HEK293 (cell line): ENCODE results near the gene NNT.
A peak's percentile ranks its signal among the peaks of the same experiment; 100 is the strongest.

Source experiments
- CTCF ChIA-PET: fragments of 350-600 bp; formaldehyde crosslinking; extraction: SDS; loops from one replicate; lab custom pipeline; 2021; ENCODE audit warnings: antibody characterized with exemption; lab: Yijun Ruan, JAX
- POLR2A ChIA-PET: fragments of 300-600 bp; formaldehyde crosslinking; extraction: SDS; loops from one replicate; lab custom pipeline; 2020; ENCODE audit warnings: antibody characterized with exemption, inconsistent platforms; lab: Yijun Ruan, JAX
- H3K27ac ChIP-seq: fragments of 200-500 bp; sonication (Bioruptor generic); 2 replicates; pipeline ENCODE4 v1.5.1; 2014; ENCODE audit warnings: low read depth, low read length, control low read depth, inconsistent platforms; ENCODE audit errors: extremely low read depth
- H3K36me3 ChIP-seq, 2 experiments: fragments of 200-500 bp in 1 of 2; sonication (Bioruptor generic) in 1 of 2; 1 replicate in 1 of 2; 2 replicates in 1 of 2; pipeline ENCODE4 v1.5.1; 2014 to 2017; ENCODE audit warnings: inconsistent platforms in 2 of 2, low read length in 2 of 2; ENCODE audit not compliant: control insufficient read depth in 2 of 2, insufficient read depth in 1 of 2
- H3K4me1 ChIP-seq: fragments of 200-500 bp; sonication (Bioruptor generic); 2 replicates; pipeline ENCODE4 v1.5.1; 2014; ENCODE audit warnings: mild to moderate bottlenecking, low read length, inconsistent platforms; ENCODE audit not compliant: control insufficient read depth, insufficient read depth
- H3K4me3 ChIP-seq: 2 replicates; pipeline ENCODE4 v1.5.1; 2011; ENCODE audit warnings: low read depth, mild to moderate bottlenecking, control low read depth, low read length, moderate library complexity
- H3K9me3 ChIP-seq: fragments of 200-500 bp; sonication (Bioruptor generic); 2 replicates; pipeline ENCODE4 v1.5.1; 2014; ENCODE audit warnings: low read depth, low read length, inconsistent platforms; ENCODE audit not compliant: control insufficient read depth, insufficient read depth
- ZNF146 ChIP-seq: fragments of 450-650 bp; formaldehyde crosslinking; IDR thresholded peaks from 2 replicates; pipeline ENCODE4 v1.5.1; 2016; ENCODE audit warnings: missing biosample characterization, missing genetic modification characterization
- ZNF184 ChIP-seq: fragments of 450-650 bp; IDR thresholded peaks from 2 replicates; pipeline ENCODE4 v1.5.1; 2018; ENCODE audit warnings: missing biosample characterization, mild to moderate bottlenecking, missing genetic modification characterization
- ZNF214 ChIP-seq: fragments of 450-650 bp; formaldehyde crosslinking; IDR thresholded peaks from 2 replicates; pipeline ENCODE4 v1.5.1; 2017; ENCODE audit warnings: missing biosample characterization, mild to moderate bottlenecking, missing genetic modification characterization, borderline replicate concordance
- ZNF335 ChIP-seq: fragments of 450-650 bp; formaldehyde crosslinking; conservative IDR thresholded peaks from 2 replicates; pipeline ENCODE4 v1.5.1; 2016; ENCODE audit warnings: missing biosample characterization, missing genetic modification characterization
- ZNF48 ChIP-seq: fragments of 450-650 bp; formaldehyde crosslinking; IDR thresholded peaks from 2 replicates; pipeline ENCODE4 v1.5.1; 2016; ENCODE audit warnings: missing biosample characterization, missing genetic modification characterization
- ZNF530 ChIP-seq: fragments of 450-650 bp; formaldehyde crosslinking; IDR thresholded peaks from 2 replicates; pipeline ENCODE4 v1.5.1; 2016; ENCODE audit warnings: low read depth, missing biosample characterization, missing genetic modification characterization
- ZNF549 ChIP-seq: fragments of 450-650 bp; IDR thresholded peaks from 2 replicates; pipeline ENCODE4 v1.5.1; 2018; ENCODE audit warnings: missing biosample characterization, missing genetic modification characterization, mild to moderate bottlenecking, inconsistent platforms, moderate library complexity
- ZNF768 ChIP-seq: fragments of 450-650 bp; formaldehyde crosslinking; IDR thresholded peaks from 2 replicates; pipeline ENCODE4 v1.5.1; 2018; ENCODE audit warnings: missing biosample characterization, mild to moderate bottlenecking, missing genetic modification characterization
- ZNF777 ChIP-seq: fragments of 450-650 bp; formaldehyde crosslinking; IDR thresholded peaks from 2 replicates; pipeline ENCODE4 v1.5.1; 2017; ENCODE audit warnings: missing biosample characterization, missing genetic modification characterization, borderline replicate concordance
- TF ChIP-seq, protein P1 (sequence below): fragments of 450-650 bp; formaldehyde crosslinking; IDR thresholded peaks from 2 replicates; pipeline ENCODE4 v1.5.1; 2016; ENCODE audit warnings: missing biosample characterization, missing genetic modification characterization, low read depth
- TF ChIP-seq, protein P2 (sequence below): fragments of 450-650 bp; formaldehyde crosslinking; IDR thresholded peaks from 2 replicates; pipeline ENCODE4 v1.5.1; 2016; ENCODE audit warnings: missing biosample characterization, missing genetic modification characterization
- TF ChIP-seq, protein P3 (sequence below): fragments of 450-650 bp; formaldehyde crosslinking; IDR thresholded peaks from 2 replicates; pipeline ENCODE4 v1.5.1; 2017; ENCODE audit warnings: missing biosample characterization, missing genetic modification characterization

The NNT gene

DNA sequence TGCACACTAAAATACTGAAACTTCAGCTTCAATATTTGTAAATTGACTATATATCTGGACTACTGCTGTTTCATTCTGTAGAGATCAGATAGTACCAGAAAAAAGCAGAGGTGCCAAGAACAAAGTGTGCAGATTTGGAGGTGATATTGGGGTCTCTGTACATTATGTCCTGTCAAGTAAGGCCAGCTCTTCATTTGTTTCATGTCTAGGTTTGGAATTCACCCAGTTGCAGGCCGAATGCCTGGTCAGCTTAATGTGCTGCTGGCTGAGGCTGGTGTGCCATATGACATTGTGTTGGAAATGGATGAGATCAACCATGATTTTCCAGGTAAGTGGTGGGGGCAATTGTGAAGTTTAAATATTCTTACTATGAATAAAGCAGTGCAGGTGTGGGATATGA is 96.9 kb downstream of the NNT start (continued):
- TF ChIP-seq, protein P1, sequence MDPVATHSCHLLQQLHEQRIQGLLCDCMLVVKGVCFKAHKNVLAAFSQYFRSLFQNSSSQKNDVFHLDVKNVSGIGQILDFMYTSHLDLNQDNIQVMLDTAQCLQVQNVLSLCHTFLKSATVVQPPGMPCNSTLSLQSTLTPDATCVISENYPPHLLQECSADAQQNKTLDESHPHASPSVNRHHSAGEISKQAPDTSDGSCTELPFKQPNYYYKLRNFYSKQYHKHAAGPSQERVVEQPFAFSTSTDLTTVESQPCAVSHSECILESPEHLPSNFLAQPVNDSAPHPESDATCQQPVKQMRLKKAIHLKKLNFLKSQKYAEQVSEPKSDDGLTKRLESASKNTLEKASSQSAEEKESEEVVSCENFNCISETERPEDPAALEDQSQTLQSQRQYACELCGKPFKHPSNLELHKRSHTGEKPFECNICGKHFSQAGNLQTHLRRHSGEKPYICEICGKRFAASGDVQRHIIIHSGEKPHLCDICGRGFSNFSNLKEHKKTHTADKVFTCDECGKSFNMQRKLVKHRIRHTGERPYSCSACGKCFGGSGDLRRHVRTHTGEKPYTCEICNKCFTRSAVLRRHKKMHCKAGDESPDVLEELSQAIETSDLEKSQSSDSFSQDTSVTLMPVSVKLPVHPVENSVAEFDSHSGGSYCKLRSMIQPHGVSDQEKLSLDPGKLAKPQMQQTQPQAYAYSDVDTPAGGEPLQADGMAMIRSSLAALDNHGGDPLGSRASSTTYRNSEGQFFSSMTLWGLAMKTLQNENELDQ (tag by site-specific recombination) = no peak
- TF ChIP-seq ZNF777 (tag by site-specific recombination) (no peak), ZNF48 (tag by site-specific recombination) (no peak)

DNA sequence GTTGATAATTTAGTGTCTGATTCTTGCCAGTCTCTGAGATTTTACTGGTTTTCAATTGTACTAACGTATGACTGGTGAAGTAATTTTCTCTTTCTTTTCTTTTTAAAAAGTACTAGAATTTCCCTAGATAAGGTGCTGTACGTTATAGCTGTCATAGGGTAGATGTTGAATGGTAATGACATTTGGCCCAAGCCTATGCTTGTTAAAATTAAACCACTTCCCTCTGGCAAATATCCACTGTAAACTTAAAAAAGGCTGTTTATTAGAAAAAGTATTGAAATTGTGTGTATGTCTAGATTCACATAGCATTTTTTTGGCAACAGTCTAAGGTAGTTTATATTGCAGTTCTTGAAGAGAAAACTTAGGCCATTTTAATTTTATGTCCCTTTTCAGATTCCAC is 97.6 kb downstream of the NNT start:
- H3K27ac ChIP-seq = no peak overlapping the region
- POLR2A ChIA-PET = no interaction called here
- TF ChIP-seq ZNF214 (tag by site-specific recombination) = no peak
- TF ChIP-seq, protein P2, sequence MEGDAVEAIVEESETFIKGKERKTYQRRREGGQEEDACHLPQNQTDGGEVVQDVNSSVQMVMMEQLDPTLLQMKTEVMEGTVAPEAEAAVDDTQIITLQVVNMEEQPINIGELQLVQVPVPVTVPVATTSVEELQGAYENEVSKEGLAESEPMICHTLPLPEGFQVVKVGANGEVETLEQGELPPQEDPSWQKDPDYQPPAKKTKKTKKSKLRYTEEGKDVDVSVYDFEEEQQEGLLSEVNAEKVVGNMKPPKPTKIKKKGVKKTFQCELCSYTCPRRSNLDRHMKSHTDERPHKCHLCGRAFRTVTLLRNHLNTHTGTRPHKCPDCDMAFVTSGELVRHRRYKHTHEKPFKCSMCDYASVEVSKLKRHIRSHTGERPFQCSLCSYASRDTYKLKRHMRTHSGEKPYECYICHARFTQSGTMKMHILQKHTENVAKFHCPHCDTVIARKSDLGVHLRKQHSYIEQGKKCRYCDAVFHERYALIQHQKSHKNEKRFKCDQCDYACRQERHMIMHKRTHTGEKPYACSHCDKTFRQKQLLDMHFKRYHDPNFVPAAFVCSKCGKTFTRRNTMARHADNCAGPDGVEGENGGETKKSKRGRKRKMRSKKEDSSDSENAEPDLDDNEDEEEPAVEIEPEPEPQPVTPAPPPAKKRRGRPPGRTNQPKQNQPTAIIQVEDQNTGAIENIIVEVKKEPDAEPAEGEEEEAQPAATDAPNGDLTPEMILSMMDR (tag by site-specific recombination) = no peak
- TF ChIP-seq, protein P3, sequence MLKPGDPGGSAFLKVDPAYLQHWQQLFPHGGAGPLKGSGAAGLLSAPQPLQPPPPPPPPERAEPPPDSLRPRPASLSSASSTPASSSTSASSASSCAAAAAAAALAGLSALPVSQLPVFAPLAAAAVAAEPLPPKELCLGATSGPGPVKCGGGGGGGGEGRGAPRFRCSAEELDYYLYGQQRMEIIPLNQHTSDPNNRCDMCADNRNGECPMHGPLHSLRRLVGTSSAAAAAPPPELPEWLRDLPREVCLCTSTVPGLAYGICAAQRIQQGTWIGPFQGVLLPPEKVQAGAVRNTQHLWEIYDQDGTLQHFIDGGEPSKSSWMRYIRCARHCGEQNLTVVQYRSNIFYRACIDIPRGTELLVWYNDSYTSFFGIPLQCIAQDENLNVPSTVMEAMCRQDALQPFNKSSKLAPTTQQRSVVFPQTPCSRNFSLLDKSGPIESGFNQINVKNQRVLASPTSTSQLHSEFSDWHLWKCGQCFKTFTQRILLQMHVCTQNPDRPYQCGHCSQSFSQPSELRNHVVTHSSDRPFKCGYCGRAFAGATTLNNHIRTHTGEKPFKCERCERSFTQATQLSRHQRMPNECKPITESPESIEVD (tag by site-specific recombination) = peak; percentile 46
- TF ChIP-seq, all 188 proteins: peak for 1
- H3K9me3 ChIP-seq = no peaks in the 10 kb centered on the region
- CTCF ChIA-PET = no interaction called here
- H3K4me1 ChIP-seq = no peaks in the 10 kb centered on the region
- peaks cover 0 to 11% of the 10 kb centered on the region in 2 experiments; a peak in 1 of 3 replicates for H3K36me3 ChIP-seq
- H3K4me3 ChIP-seq = no peak overlapping the region

DNA sequence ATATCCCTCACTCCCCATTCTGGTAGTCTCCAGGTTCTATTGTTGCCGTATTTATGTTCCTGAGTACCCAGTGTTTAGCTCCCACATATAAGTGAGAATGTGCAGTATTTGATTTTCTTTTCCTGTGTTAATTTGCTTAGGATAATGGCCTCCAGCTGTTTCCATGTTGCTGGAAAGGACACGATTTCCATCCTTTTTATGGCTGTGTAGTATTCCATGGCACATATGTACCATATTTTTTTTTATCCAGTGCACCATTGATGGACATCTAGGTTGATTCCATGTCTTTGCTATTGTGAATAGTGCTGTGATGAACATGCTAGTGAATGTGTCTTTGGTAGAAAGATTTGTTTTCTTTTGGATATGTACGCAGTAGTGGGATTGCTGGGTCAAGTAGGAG is 98.2 kb downstream of the NNT start:
- CTCF ChIA-PET = interaction anchor here (0.6 kb wide), 1 partner anchor 63 kb away, joined by 3 read pairs; no protein-coding TSS in a partner anchor
- no peak overlapping the region for H3K4me3 ChIP-seq
- H3K9me3 ChIP-seq = no peaks in the 10 kb centered on the region
- H3K36me3 ChIP-seq = peaks cover 0 to 10% of the 10 kb centered on the region in 2 experiments; a peak in 1 of 3 replicates
- no peaks in the 10 kb centered on the region for H3K4me1 ChIP-seq
- no peak for TF ChIP-seq ZNF184 (tag by site-specific recombination)
- peak; percentile 95 for TF ChIP-seq ZNF146 (tag by site-specific recombination)
- POLR2A ChIA-PET = no interaction called here
- no peak overlapping the region for H3K27ac ChIP-seq

DNA sequence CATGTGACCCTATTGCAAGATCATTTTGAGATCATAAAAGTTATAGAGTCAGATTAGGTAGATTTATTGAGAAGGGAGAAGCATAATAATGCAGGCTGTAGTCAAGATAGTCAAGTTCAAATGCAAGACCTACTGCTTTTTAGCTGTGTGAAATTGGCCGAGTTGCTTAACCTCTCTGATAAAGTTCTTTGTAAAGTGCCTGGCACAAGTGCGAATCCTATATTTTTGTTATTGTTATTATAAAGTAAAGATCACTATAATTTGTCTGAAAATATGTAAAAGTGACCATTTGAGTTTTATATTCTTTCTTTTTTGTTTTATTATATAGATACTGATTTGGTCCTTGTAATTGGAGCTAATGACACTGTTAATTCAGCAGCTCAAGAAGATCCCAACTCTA is 99.3 kb downstream of the NNT start:
- peaks cover 0 to 12% of the 10 kb centered on the region in 2 experiments; a peak in 1 of 3 replicates for H3K36me3 ChIP-seq
- CTCF ChIA-PET = interaction anchor here (0.6 to 0.7 kb wide), 2 partner anchors 13 to 28 kb away, joined by 4 to 6 read pairs; no protein-coding TSS in a partner anchor

More for the DNA sequence above, 99.3 kb downstream of the NNT start:
- POLR2A ChIA-PET = no interaction called here
- Histone ChIP-seq H3K4me1 (no peaks in the 10 kb centered on the region), H3K4me3 (no peak overlapping the region), H3K9me3 (no peaks in the 10 kb centered on the region), H3K27ac (no peak overlapping the region)
- TF ChIP-seq ZNF530 (tag by site-specific recombination) = no peak
- TF ChIP-seq ZNF768 (tag by site-specific recombination) = peak; percentile 54; the same call in 1 of the 2 replicates
- TF ChIP-seq ZNF335 (tag by site-specific recombination) = no peak
- TF ChIP-seq ZNF549 (tag by site-specific recombination) = no peak
- TF ChIP-seq, all 188 proteins: peak for 1
